MCF 10A (cell line): ENCODE data around the gene KCNMA1. TPM values are rescaled to one million over a fixed set of nuclear protein-coding genes. Genes with fewer than 3 reads are reported as not detected.

Experiments
- BruUV-seq: library from RNA; stranded (reverse); fragments of 400-500 nt; replicated peaks from 2 replicates; lab custom pipeline; 2021; lab: Mats Ljungman, UMichigan
- CTCF ChIA-PET: fragments of 300-600 bp; sonication (Branson Sonifier 250); formaldehyde crosslinking; extraction: SDS; loops from one replicate; lab custom pipeline; 2021; ENCODE audit warnings: antibody characterized with exemption, inconsistent platforms; lab: Yijun Ruan, JAX
- POLR2A ChIA-PET: fragments of 300-600, 350-650 bp; sonication (Branson Sonifier 250); formaldehyde crosslinking; extraction: SDS; loops from one replicate; lab custom pipeline; 2020; ENCODE audit warnings: antibody characterized with exemption, inconsistent platforms; lab: Yijun Ruan, JAX
- DNase-seq: peaks from one replicate; pipeline ENCODE4 v3.0.0-alpha.2; 2018; ENCODE audit not compliant: unreplicated experiment
- H3K27ac Mint-ChIP-seq: one replicate; pipeline ENCODE4 v1.8.0; 2022; ENCODE audit warnings: mild to moderate bottlenecking, low read depth, mixed read lengths; ENCODE audit not compliant: unreplicated experiment
- H3K27me3 Mint-ChIP-seq: one replicate; pipeline ENCODE4 v1.8.0; 2022; ENCODE audit warnings: mixed read lengths; ENCODE audit not compliant: insufficient read depth, unreplicated experiment
- H3K36me3 Mint-ChIP-seq: one replicate; pipeline ENCODE4 v1.8.0; 2022; ENCODE audit warnings: mild to moderate bottlenecking, moderate library complexity, mixed read lengths; ENCODE audit not compliant: insufficient read depth, unreplicated experiment
- H3K4me1 Mint-ChIP-seq: one replicate; pipeline ENCODE4 v1.8.0; 2022; ENCODE audit warnings: mixed read lengths; ENCODE audit not compliant: insufficient read depth, unreplicated experiment
- H3K4me3 Mint-ChIP-seq: one replicate; pipeline ENCODE4 v1.8.0; 2022; ENCODE audit warnings: mild to moderate bottlenecking, moderate library complexity, mixed read lengths; ENCODE audit not compliant: unreplicated experiment
- H3K9me3 Mint-ChIP-seq: one replicate; pipeline ENCODE4 v1.8.0; 2022; ENCODE audit warnings: mixed read lengths; ENCODE audit not compliant: unreplicated experiment
- CTCF ChIP-seq: fragments of 200-600 bp; IDR thresholded peaks from one replicate; pipeline ENCODE4 v1.8.0; 2022; ENCODE audit warnings: antibody characterized with exemption, mild to moderate bottlenecking; ENCODE audit not compliant: unreplicated experiment
- intact Hi-C: fragments of 100-400 bp; cut with micrococcal nuclease; formaldehyde crosslinking; loops from 2 replicates; pipeline ENCODE4 v1.14.1; 2022
- total RNA-seq: library from RNA; stranded (reverse); gene quantifications from 2 replicates; pipeline ENCODE4 v1.2.3, GENCODE V29; 2022

The KCNMA1 gene
- total RNA-seq, 1 experiment from 2014 or later, result 7.5 TPM

- Mint-ChIP-seq H3K4me3 (no peak overlapping the region), H3K9me3 (no peaks in the 10 kb centered on the region), H3K36me3 (no peaks in the 10 kb centered on the region), H3K27me3 (no peaks in the 10 kb centered on the region), H3K27ac (no peak overlapping the region), H3K4me1 (no peaks in the 10 kb centered on the region)
- CTCF ChIA-PET, result interaction anchor here (0.6 kb wide), 1 partner anchor 58 kb away, joined by 3 read pairs; no protein-coding TSS in a partner anchor
- POLR2A ChIA-PET, result no interaction called here
- no peak for TF ChIP-seq CTCF
- intact Hi-C loops, result no loop called here
- BruUV-seq, result no TSS peak
- DNase-seq, result no peak
These were observed 585.8 kb downstream of the KCNMA1 start for GRCh38 chr10:77051837-77052236.

- ChIA-PET POLR2A (no interaction called here), CTCF (interaction anchor here (0.6 to 2.5 kb wide), 2 partner anchors 10 to 20 kb away, joined by 3 to 10 read pairs; no protein-coding TSS in a partner anchor)
- no peaks in the 10 kb centered on the region for H3K4me1 Mint-ChIP-seq
- H3K36me3 Mint-ChIP-seq, result no peaks in the 10 kb centered on the region
- no peak for DNase-seq
- H3K27ac Mint-ChIP-seq, result no peak overlapping the region
- intact Hi-C loops, result no loop called here
- no TSS peak for BruUV-seq
- no peaks in the 10 kb centered on the region for H3K27me3 Mint-ChIP-seq
- TF ChIP-seq CTCF, result no peak
- no peak overlapping the region for H3K4me3 Mint-ChIP-seq
- no peaks in the 10 kb centered on the region for H3K9me3 Mint-ChIP-seq
These were observed 587.7 kb downstream of the KCNMA1 start for GRCh38 chr10:77049896-77050295.

DNA sequence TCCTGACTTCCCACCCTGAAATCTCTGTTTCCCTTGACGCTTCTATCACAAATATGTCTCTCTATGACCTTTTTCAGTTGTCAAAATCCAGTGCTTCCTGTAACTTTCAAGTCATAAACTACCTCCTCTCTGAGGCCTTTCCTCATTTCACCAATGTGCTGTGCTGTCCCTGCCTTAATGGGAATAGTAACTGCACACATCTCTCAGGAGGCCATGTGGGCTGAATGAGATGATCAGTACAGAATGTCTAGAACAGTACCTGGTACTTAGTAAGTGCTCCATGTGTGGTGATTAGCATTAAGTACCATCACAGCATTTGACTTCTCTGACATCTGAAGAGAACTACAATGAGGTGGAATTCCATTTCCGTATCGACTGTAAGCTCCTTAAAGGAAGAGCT, 588.5 kb downstream of the KCNMA1 start:
- Mint-ChIP-seq H3K4me1 (no peaks in the 10 kb centered on the region), H3K36me3 (no peaks in the 10 kb centered on the region), H3K4me3 (no peak overlapping the region), H3K27me3 (no peaks in the 10 kb centered on the region), H3K9me3 (no peaks in the 10 kb centered on the region), H3K27ac (no peak overlapping the region)
- no peak for DNase-seq
- no TSS peak for BruUV-seq
- no peak for TF ChIP-seq CTCF
- CTCF ChIA-PET, result interaction anchor here (0.6 to 2.5 kb wide), 2 partner anchors 11 to 19 kb away, joined by 3 to 10 read pairs; no protein-coding TSS in a partner anchor
- POLR2A ChIA-PET, result no interaction called here
- intact Hi-C loops, result no loop called here

DNA sequence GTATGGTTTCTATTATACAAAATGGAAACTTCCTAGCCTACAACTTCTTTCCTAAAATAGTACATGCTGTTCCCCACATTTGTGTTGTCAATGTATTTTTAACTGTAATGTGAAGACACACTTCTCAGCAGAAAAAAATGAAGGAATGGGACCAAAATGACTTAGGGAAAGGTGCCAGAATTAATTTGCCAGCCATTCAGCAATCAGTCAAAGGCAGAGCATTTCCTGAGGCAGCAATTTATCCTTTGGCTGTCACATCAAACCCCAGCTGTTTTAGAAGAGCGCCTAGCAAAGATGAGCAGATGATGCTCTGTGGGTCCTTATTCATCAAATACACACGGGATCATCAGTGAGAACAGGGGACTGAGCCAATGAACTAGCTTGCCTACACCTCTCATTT, 592.5 kb downstream of the KCNMA1 start:
- TF ChIP-seq CTCF, result no peak
- POLR2A ChIA-PET, result no interaction called here
- CTCF ChIA-PET, result no interaction called here
- Mint-ChIP-seq H3K4me1 (no peaks in the 10 kb centered on the region), H3K36me3 (no peaks in the 10 kb centered on the region), H3K27me3 (no peaks in the 10 kb centered on the region), H3K27ac (no peak overlapping the region), H3K4me3 (no peak overlapping the region), H3K9me3 (no peaks in the 10 kb centered on the region)
- no peak for DNase-seq
- intact Hi-C loops, result no loop called here
- BruUV-seq, result no TSS peak
